ENCODE measurements around the gene METTL8.
"Not testable (repeated sequence)": the region's sequence is repeated elsewhere in the genome, so short reads cannot be mapped to it uniquely, and the experiment has no call there.

METTL8 gene

DNA sequence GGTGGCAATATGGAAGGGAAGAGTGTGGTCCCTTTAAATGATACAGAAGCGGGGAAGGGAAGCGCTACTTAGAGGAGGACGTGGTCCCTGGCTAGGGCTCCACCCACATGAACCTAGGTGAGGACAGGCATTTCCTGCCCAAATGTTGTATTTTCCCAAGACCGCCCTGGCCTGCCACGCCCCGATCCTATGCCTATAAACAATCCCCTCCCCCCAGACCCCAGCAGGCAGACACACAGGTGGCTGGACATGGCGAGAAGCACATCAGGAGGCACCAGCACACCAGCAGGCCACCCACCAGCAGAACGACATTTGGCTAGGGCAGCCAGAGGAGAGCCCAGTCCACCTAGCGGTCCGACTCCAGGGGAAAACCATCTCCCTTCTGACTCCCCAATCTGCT is 47.2 kb downstream of the METTL8 start:
- 77 to 78% methylated on average over 10 of the region's 10 CpGs for WGBS, 2 experiments

GRCh38 chr2:171383134-171383533 is 50.7 kb downstream of the METTL8 start:
- Histone ChIP-seq H3K27ac (ENCODE audit: insufficient read depth, low read depth, low read length, poor library complexity, severe bottlenecking) (no peak overlapping the region), H3K27me3 (ENCODE audit: control insufficient read depth, insufficient read depth, low read length, poor library complexity, severe bottlenecking) (no peaks in the 10 kb centered on the region), H3K4me1 (ENCODE audit: control insufficient read depth, insufficient read depth, low read length) (peaks cover 7% of the 10 kb centered on the region), H3K36me3 (ENCODE audit: control insufficient read depth, insufficient read depth, low read length) (no peaks in the 10 kb centered on the region), H3K4me3 (ENCODE audit: insufficient read depth, low read depth, low read length) (no peak overlapping the region), H3K9me3 (ENCODE audit: control insufficient read depth, low read length) (no peaks in the 10 kb centered on the region)
- WGBS, 2 experiments = 100% methylated on average over 1 of the region's 1 CpG

More for the DNA sequence above, 47.2 kb downstream of the METTL8 start:
- peaks cover 7% of the 10 kb centered on the region for H3K4me1 ChIP-seq (ENCODE audit: control insufficient read depth, insufficient read depth, low read length)
- no peaks in the 10 kb centered on the region for H3K9me3 ChIP-seq (ENCODE audit: control insufficient read depth, low read length)
- H3K27me3 ChIP-seq (ENCODE audit: control insufficient read depth, insufficient read depth, low read length, poor library complexity, severe bottlenecking) = no peaks in the 10 kb centered on the region
- no peaks in the 10 kb centered on the region for H3K36me3 ChIP-seq (ENCODE audit: control insufficient read depth, insufficient read depth, low read length)
- no peak overlapping the region for H3K4me3 ChIP-seq (ENCODE audit: insufficient read depth, low read depth, low read length)
- no peak overlapping the region for H3K27ac ChIP-seq (ENCODE audit: insufficient read depth, low read depth, low read length, poor library complexity, severe bottlenecking)

DNA sequence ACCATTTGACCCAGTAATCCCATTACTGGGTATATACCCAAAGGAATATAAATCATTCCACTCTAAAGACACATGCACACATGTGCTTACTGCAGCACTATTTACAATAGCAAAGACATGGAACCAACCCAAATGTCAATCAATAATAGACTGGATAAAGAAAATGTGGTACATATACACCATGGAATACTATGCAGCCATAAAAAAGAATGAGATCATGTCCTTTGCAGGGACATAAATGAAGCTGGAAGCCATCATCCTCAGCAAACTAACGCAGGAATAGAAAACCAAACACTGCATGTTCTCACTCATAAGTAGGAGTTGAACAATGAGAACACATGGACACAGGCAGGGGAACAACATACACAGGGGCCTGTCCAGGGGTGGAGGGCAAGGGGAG is 51.6 kb downstream of the METTL8 start:
- not testable (repeated sequence) for H3K9me3 ChIP-seq (ENCODE audit: control insufficient read depth, low read length); H3K27me3 ChIP-seq (ENCODE audit: control insufficient read depth, insufficient read depth, low read length, poor library complexity, severe bottlenecking); H3K36me3 ChIP-seq (ENCODE audit: control insufficient read depth, insufficient read depth, low read length); H3K27ac ChIP-seq (ENCODE audit: insufficient read depth, low read depth, low read length, poor library complexity, severe bottlenecking); H3K4me3 ChIP-seq (ENCODE audit: insufficient read depth, low read depth, low read length); H3K4me1 ChIP-seq (ENCODE audit: control insufficient read depth, insufficient read depth, low read length)
- WGBS, 2 experiments = 85 to 90% methylated on average over 1 of the region's 1 CpG

DNA sequence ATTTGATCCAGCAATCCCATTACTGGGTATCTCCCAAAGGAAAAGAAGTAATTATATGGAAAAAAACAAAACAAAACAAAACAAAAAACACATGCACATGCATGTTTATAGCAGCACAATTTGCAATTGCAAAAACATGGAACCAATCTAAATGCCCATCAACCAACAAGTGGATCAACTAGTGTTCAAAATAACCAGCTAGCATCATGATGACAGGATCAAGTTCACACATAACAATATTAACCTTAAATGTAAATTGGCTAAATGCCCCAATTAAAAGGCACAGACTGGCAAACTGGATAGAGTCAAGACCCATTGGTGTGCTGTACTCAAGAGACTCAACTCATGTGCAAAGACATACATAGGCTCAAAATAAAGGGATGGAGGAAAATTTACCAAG is 55.9 kb downstream of the METTL8 start:
- not testable (repeated sequence) for H3K27me3 ChIP-seq (ENCODE audit: control insufficient read depth, insufficient read depth, low read length, poor library complexity, severe bottlenecking); H3K4me1 ChIP-seq (ENCODE audit: control insufficient read depth, insufficient read depth, low read length); H3K9me3 ChIP-seq (ENCODE audit: control insufficient read depth, low read length); H3K4me3 ChIP-seq (ENCODE audit: insufficient read depth, low read depth, low read length); H3K36me3 ChIP-seq (ENCODE audit: control insufficient read depth, insufficient read depth, low read length); H3K27ac ChIP-seq (ENCODE audit: insufficient read depth, low read depth, low read length, poor library complexity, severe bottlenecking)

GRCh38 chr2:171367692-171368091 is 66.1 kb downstream of the METTL8 start:
- 82 to 97% methylated on average over 1 to 2 of the region's 2 CpGs for WGBS, 2 experiments
- H3K36me3 ChIP-seq (ENCODE audit: control insufficient read depth, insufficient read depth, low read length) = no peaks in the 10 kb centered on the region
- H3K4me1 ChIP-seq (ENCODE audit: control insufficient read depth, insufficient read depth, low read length) = no peaks in the 10 kb centered on the region
- no peaks in the 10 kb centered on the region for H3K27me3 ChIP-seq (ENCODE audit: control insufficient read depth, insufficient read depth, low read length, poor library complexity, severe bottlenecking)
- no peak overlapping the region for H3K27ac ChIP-seq (ENCODE audit: insufficient read depth, low read depth, low read length, poor library complexity, severe bottlenecking)
- H3K9me3 ChIP-seq (ENCODE audit: control insufficient read depth, low read length) = no peaks in the 10 kb centered on the region
- no peak overlapping the region for H3K4me3 ChIP-seq (ENCODE audit: insufficient read depth, low read depth, low read length)

DNA sequence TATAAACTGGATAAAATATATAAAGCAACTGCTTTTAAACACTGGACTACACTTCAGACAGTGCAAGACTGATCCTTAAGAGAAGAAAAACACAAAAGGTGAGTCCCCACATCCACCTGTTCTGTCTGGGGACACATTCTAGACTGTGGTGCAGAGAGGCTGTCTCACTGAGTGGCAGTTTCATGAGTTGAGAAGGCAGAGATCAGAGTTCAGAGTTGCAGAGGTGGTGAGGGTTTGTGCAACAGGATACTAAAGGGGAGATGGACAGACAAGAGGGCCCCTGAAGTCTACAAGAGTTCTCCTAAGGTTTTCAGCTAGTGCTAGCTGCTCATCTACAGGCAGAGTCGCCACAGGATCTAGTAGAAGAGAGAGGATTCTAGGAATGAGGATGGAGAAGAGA is 68.0 kb downstream of the METTL8 start:
- Histone ChIP-seq H3K9me3 (ENCODE audit: control insufficient read depth, low read length) (no peaks in the 10 kb centered on the region), H3K4me1 (ENCODE audit: control insufficient read depth, insufficient read depth, low read length) (no peaks in the 10 kb centered on the region), H3K4me3 (ENCODE audit: insufficient read depth, low read depth, low read length) (no peak overlapping the region), H3K36me3 (ENCODE audit: control insufficient read depth, insufficient read depth, low read length) (no peaks in the 10 kb centered on the region), H3K27ac (ENCODE audit: insufficient read depth, low read depth, low read length, poor library complexity, severe bottlenecking) (no peak overlapping the region), H3K27me3 (ENCODE audit: control insufficient read depth, insufficient read depth, low read length, poor library complexity, severe bottlenecking) (no peaks in the 10 kb centered on the region)
- 90 to 98% methylated on average over 1 of the region's 1 CpG for WGBS, 2 experiments

DNA sequence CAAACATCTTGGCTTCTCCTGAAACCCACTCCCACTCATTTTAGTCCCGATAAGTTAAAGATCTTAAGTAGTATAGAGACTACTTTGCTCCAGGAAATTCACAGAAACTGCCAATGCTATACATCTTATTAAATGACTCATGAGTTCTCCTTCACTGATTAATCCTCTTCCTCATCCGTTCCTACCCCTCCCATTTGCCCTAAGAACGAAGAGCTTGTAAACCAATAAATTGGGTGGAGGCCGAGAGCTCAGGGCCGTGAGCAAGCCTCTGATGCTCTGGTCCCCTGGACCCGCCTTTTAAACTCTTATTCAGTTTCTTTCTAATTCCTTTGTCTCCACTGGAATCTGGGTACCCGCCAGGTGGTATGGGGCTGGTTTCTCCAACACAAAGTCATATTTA is 68.6 kb downstream of the METTL8 start:
- Histone ChIP-seq H3K4me3 (ENCODE audit: insufficient read depth, low read depth, low read length) (no peak overlapping the region), H3K36me3 (ENCODE audit: control insufficient read depth, insufficient read depth, low read length) (no peaks in the 10 kb centered on the region), H3K4me1 (ENCODE audit: control insufficient read depth, insufficient read depth, low read length) (no peaks in the 10 kb centered on the region), H3K27me3 (ENCODE audit: control insufficient read depth, insufficient read depth, low read length, poor library complexity, severe bottlenecking) (no peaks in the 10 kb centered on the region), H3K9me3 (ENCODE audit: control insufficient read depth, low read length) (no peaks in the 10 kb centered on the region), H3K27ac (ENCODE audit: insufficient read depth, low read depth, low read length, poor library complexity, severe bottlenecking) (no peak overlapping the region)
- 84 to 87% methylated on average over 6 to 7 of the region's 7 CpGs for WGBS, 2 experiments

DNA sequence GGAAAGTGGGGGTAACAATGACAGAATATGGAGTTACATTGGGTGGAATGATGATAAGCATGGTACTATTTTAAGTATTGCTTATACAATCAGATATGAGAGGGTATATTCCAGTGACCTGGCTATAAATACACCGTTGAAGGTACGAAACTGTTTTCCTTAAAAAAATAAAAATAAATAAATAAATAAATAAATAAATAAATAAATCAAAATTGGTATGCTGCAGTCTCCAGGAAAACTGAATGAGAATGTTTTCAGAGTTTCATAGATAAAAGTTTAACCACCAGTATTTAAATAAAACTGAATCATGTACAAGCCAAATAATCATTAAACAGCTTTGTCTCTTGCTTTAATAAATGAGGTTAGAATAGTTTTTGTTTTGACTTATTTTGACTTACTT is 71.4 kb downstream of the METTL8 start:
- Histone ChIP-seq H3K4me3 (ENCODE audit: insufficient read depth, low read depth, low read length) (no peak overlapping the region), H3K27me3 (ENCODE audit: control insufficient read depth, insufficient read depth, low read length, poor library complexity, severe bottlenecking) (no peaks in the 10 kb centered on the region), H3K27ac (ENCODE audit: insufficient read depth, low read depth, low read length, poor library complexity, severe bottlenecking) (no peak overlapping the region), H3K9me3 (ENCODE audit: control insufficient read depth, low read length) (no peaks in the 10 kb centered on the region), H3K4me1 (ENCODE audit: control insufficient read depth, insufficient read depth, low read length) (no peaks in the 10 kb centered on the region), H3K36me3 (ENCODE audit: control insufficient read depth, insufficient read depth, low read length) (peaks cover 6% of the 10 kb centered on the region)
- no CpG with 5 or more reads among the region's 2 CpGs for WGBS, 2 experiments

GRCh38 chr2:171360905-171361304 is 72.9 kb downstream of the METTL8 start:
- H3K4me3 ChIP-seq (ENCODE audit: insufficient read depth, low read depth, low read length) = no peak overlapping the region
- H3K9me3 ChIP-seq (ENCODE audit: control insufficient read depth, low read length) = no peaks in the 10 kb centered on the region
- WGBS, 2 experiments = 92% methylated on average over 1 of the region's 2 CpGs; no CpG with 5 or more reads in 1 of the 2 experiments
- H3K27me3 ChIP-seq (ENCODE audit: control insufficient read depth, insufficient read depth, low read length, poor library complexity, severe bottlenecking) = no peaks in the 10 kb centered on the region
- H3K4me1 ChIP-seq (ENCODE audit: control insufficient read depth, insufficient read depth, low read length) = no peaks in the 10 kb centered on the region
- peaks cover 6% of the 10 kb centered on the region for H3K36me3 ChIP-seq (ENCODE audit: control insufficient read depth, insufficient read depth, low read length)
- no peak overlapping the region for H3K27ac ChIP-seq (ENCODE audit: insufficient read depth, low read depth, low read length, poor library complexity, severe bottlenecking)

DNA sequence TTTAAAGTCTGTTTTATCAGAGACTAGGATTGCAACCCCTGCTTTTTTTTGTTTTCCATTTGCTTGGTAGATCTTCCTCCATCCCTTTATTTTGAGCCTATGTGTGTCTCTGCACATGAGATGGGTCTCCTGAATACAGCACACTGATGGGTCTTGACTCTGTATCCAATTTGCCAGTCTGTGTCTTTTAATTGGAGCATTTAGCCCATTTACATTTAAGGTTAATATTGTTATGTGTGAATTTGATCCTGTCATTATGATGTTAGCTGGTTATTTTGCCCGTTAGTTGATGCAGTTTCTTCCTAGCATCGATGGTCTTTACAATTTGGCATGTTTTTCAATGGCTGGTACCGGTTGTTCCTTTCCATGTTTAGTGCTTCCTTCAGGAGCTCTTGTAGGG is 80.0 kb downstream of the METTL8 start:
- not testable (repeated sequence) for H3K4me3 ChIP-seq (ENCODE audit: insufficient read depth, low read depth, low read length); H3K4me1 ChIP-seq (ENCODE audit: control insufficient read depth, insufficient read depth, low read length); H3K9me3 ChIP-seq (ENCODE audit: control insufficient read depth, low read length); H3K36me3 ChIP-seq (ENCODE audit: control insufficient read depth, insufficient read depth, low read length); H3K27me3 ChIP-seq (ENCODE audit: control insufficient read depth, insufficient read depth, low read length, poor library complexity, severe bottlenecking); H3K27ac ChIP-seq (ENCODE audit: insufficient read depth, low read depth, low read length, poor library complexity, severe bottlenecking)
- WGBS, 2 experiments = 94 to 95% methylated on average over 3 of the region's 3 CpGs

DNA sequence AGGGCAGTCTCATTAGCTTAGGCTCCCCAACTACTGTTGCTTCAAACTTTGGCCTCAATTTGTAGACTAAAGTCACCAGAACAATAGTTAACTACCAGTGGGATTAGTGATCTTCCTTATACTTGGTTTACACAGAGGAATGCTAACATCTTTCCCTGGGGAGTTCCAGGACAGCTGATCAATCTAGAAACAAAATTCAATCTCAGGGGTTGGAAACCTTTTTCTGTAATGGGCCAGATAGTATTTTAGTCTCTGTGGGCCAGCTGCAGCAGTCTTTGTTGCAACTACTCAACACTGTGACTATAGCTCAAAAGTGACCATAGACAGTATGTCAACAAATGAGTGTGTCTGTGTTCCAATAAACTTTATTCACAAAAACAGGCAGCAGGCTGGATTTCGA is 85.7 kb downstream of the METTL8 start:
- 92 to 96% methylated on average over 1 of the region's 1 CpG for WGBS, 2 experiments
- H3K9me3 ChIP-seq (ENCODE audit: control insufficient read depth, low read length) = no peaks in the 10 kb centered on the region
- H3K4me3 ChIP-seq (ENCODE audit: insufficient read depth, low read depth, low read length) = no peak overlapping the region

More for the DNA sequence above, 85.7 kb downstream of the METTL8 start:
- H3K4me1 ChIP-seq (ENCODE audit: control insufficient read depth, insufficient read depth, low read length) = no peaks in the 10 kb centered on the region
- H3K36me3 ChIP-seq (ENCODE audit: control insufficient read depth, insufficient read depth, low read length) = no peaks in the 10 kb centered on the region
- no peaks in the 10 kb centered on the region for H3K27me3 ChIP-seq (ENCODE audit: control insufficient read depth, insufficient read depth, low read length, poor library complexity, severe bottlenecking)
- H3K27ac ChIP-seq (ENCODE audit: insufficient read depth, low read depth, low read length, poor library complexity, severe bottlenecking) = no peak overlapping the region
